T-helper 2 cell treated with Interferon-gamma antibody and Interleukin-4, amounts not matched to agents 100 ng/mL and 5 ng/mL, for 36 hours (primary cell): ENCODE results near the gene MMP17. TPM values are rescaled to one million over a fixed set of nuclear protein-coding genes. Genes with fewer than 3 reads are reported as not detected.
"Not testable (repeated sequence)": the region's sequence is repeated elsewhere in the genome, so short reads cannot be mapped to it uniquely, and the experiment has no call there.

Experiments used
- intact Hi-C: fragments of 100-400 bp; cut with micrococcal nuclease; formaldehyde crosslinking; loops from one replicate; pipeline ENCODE4 v1.15.1; 2023
- total RNA-seq: library from RNA; stranded (reverse); gene quantifications from 2 replicates; pipeline ENCODE4 v1.2.3, GENCODE V29; 2022

MMP17 gene
- total RNA-seq, 1 donor from 2014 or later, result not detected

DNA sequence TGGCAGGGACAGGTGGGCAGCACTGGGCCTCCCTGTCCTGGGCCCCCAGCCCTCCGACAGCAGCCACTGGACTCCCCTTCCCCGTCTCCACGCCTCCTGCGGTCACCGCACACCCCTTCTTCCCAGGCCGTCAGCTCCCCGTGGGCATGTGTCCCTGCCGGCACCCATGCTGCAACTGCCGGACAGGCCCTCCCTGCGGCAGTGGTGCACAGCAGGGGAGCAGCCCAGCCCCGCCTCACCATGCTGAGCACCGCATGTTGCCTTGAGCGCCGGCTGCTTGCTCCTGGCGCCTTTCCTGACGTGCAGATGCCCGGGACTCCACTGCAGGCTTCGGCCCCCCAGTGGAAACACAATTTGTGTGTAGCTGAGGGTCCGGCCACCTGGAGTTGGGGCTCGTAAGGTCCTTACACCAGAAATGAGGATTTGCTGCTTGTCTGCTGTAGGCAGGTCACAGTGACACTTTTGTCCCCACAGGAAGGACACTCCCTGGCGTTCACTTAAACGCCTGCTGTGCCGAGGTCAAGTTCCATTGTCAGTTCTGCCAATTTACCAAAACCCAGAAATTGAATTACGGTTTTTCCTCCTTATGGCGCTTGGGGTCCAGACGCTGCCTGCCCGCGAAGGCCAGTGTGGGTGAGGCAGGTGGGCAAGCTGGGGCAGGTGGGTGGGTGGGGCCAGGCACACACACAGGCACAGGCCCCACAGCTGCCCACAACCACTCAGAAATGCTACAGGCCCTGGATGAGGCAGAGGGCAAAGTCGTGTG is 28.2 kb upstream of the MMP17 start:
- intact Hi-C loops, result no loop called here

DNA sequence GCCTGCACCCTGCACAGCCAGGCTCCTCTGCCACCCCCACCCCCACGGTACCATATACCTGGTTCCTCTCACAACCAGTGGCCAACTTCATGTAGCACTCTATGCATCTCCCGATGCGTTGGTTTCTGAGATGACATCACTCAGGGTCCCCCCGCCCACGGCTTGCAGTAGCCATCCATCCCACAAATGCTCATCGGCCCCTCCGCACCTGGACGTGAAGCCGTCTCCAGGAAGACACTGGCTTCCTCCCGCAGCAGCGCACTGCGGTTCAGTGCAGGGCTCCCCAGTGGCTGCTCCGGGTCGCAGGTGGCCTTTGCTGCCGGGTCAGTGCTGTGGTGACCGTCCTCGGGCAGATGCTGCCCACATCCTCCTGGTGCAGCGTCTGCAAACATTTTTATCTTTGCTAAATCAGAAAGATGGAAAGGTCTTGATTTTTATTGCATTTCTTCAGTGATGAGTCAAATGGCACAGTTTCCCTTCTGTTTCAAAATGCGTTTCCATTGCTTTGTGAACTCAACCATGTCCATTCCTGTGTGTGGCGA is 27.5 kb upstream of the MMP17 start:
- intact Hi-C loops, result no loop called here

DNA sequence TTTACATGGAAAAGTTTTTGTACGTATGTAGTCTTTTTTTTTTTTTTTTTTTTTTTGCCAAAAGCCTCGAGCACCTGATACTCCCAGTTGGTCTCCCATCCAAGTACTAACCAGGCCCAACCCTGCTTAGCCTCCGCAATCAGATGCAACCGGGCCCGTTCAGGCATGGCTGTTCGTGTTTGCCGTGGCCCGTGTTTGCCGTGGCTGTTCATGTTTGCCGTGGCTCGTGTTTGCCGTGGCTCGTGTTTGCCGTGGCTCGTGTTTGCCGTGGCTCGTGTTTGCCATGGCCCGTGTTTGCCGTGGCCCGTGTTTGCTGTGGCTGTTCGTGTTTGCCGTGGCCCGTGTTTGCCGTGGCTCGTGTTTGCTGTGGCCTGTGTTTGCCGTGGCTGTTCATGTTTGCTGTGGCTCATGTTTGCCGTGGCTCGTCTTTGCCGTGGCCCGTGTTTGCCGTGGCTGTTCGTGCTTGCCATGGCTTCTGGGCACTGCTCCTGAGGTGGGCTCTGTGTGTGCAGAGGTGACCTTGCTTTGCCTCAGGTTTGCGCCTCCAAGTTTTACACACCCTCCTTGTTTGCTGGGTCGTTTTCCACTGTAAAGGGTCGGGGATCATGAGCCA is 26.8 kb upstream of the MMP17 start:
- intact Hi-C loops, result no loop called here

DNA sequence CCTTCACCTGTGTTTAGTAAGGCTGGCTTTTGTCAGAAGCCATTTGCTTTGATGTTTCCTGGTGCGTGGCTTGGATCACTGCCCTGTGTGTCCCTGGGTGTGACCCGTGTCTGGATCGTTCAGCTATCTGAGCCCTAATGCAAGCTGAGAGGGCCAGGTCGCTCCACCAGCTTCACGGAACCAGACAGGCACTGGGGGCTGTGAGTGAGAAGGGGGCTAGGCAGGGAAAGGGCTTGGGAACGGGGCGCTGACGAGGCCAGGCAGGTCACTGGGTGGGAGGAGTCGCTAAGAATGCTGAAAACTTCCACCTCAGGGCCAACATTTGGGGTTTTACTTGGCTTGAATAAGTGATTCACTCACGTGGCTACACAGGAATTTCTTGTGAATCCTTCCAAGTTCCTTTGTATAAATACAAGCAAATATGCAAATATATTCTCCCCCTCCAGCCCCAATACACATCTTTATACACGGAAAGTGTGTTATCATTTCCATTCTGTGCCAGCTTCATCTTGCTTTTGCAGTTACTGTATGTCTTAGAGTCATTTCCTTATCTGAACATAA is 24.2 kb upstream of the MMP17 start:
- intact Hi-C loops, result no loop called here

DNA sequence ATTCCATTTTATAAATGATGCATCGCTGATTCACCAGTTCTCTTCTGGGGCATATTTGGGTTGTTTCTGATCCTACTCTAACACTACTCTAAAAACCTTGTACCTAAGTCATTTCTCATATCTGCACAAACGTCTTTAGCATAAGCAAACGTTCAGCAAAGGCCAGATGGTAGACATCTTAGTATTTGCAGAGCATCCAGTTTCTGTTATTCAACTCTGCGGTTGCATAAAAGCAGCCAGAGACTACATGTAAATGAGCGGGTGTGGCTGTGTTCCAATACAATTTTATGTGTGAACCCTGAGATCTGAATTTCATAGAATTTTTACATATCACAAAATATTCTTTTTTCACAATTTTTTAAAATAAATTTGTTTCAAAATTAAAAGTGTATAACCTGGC is 22.8 kb upstream of the MMP17 start:
- intact Hi-C loops, result no loop called here

DNA sequence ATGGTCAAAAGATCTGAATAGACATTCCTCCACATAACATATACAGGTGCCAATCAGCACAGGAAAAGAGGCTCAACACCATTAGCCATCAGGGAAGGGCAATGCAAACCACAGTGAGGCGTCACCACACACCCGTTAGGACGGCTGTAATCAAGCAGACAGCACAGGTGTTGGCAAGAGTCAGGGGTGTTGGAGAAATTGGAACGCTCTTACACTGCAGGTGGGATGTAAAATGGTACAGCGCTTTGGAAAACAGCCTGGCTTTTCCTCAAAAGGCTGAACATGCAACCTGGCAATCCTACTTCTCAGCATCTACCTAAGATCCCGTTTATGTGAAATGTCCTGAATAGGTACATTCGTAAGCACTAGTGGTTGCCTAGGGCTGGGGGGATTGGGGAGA is 21.5 kb upstream of the MMP17 start:
- intact Hi-C loops, result no loop called here

DNA sequence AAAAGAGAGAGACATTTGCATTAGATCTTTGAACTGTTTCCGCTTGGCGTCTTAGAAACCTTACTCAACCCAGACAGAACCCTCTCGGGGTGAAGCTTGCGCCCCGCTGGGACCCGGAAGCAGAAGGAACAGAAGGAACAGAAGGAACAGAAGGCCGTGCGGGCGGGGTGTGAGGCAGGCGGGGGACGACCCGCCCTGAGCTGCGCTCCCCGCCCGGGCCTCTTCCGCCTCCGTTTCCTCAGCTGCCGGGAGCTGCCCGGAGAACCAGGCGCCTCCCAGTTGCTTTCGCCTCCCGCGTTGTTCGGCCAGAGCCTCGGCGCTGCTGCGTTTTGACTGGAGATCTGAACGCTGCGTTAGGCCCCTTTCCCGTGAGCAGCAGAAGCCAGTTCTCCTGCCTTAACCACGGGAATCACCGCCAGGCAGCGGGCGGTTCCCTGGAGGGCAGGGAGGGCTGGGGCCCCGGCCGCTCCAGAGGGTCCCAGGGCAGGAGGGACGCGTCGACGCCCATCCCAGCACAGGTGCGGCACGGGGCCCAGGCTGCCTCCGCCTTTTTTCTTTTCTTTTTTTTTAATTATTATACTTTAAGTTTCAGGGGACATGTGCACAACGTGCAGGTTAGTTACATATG is 19.3 kb upstream of the MMP17 start:
- intact Hi-C loops, result no loop called here

DNA sequence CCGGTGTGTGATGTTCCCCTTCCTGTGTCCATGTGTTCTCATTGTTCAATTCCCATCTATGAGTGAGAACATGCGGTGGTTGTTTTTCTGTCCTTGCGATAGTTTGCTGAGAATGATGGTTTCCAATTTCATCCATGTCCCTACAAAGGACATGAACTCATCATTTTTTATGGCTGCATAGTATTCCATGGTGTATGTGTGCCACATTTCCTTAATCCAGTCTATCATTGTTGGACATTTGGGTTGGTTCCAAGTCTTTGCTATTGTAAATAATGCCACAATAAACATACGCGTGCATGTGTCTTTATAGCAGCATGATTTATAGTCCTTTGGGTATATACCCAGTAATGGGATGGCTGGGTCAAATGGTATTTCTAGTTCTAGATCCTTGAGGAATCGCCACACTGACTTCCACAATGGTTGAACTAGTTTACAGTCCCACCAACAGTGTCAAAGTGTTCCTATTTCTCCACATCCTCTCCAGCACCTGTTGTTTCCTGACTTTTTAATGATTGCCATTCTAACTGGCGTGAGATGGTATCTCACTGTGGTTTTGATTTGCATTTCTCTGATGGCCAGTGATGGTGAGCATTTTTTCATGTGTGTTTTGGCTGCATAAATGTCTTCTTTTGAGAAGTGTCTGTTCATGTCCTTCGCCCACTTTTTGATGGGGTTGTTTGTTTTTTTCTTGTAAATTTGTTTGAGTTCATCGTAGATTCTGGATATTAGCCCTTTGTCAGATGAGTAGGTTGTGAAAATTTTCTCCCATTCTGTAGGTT is 18.5 kb upstream of the MMP17 start:
- intact Hi-C loops, result not testable (repeated sequence)

DNA sequence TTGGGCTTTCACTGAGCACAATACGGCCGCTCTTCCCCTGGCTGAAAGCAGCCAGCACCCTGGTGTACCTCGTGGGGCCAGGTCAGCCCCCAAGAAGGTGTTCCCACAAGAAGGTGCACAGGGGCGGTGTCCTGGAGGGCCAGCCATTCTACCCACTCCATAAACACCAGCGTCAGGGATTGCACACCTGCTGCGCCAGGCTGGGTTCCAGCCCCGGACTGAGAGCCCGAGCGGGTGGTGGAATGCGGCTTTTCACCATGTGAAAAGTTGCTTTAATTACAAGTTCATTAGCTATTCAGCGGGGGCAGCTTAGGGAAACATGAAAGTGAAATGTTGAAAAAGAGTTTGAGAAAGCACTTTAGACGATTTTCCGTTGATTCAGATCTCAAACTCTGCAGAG is 17.5 kb upstream of the MMP17 start:
- intact Hi-C loops, result no loop called here

DNA sequence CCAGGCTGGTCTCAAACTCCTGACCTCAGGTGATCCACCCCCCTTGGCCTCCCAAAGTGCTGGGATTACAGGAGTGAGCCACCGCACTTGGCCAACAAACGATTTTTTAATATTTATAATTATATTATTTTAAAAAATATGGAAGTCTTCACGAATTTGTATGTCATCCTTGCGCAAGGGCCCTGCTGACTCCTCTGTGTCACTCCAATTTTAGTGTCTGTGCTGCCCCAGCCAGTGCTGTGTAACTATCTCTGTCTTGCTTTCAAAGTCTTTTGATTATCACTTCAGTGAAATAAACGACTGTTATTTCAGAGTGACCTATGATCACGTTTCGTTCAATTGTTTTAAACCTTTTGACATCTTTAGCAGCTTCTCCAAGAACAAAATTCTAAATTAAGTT is 13.1 kb upstream of the MMP17 start:
- intact Hi-C loops, result no loop called here

DNA sequence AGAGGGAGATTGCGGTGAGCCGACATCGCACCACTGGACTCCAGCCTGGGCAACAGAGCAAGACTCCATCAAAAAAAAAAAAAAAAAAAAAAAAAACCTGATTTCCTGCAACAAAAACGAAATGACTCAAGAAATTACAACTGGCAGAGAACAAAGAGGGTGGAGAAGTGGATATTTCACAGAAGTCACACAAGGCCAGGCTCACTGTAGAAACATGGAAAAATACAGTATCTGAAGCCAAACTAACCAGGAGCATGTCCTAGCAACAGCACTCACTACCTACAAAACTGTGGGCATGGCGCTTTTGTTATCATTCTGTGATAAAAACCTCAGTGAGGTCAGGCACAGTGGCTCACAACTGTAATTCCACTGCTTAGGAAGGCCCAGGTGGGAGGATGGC is 11.7 kb upstream of the MMP17 start:
- intact Hi-C loops, result no loop called here

DNA sequence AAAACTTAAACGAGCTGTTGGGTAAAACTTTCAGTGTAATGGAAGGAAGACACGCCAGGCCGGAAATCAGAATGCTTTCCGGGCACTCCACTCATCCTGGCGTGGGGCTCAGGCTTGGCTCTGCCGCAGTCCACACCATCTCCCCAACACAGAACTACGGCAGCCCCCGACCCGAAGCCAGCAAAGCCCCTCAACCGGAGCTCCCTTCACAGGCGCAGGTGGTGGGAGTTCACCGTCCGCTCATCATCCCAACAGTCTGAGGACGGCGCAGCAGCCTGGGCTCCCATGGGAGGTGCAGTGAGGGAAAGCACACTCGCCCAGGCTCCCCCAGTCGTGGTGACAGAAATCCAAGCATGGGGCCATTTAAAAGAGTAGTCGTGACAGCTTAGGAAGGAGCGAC is 11.0 kb upstream of the MMP17 start:
- intact Hi-C loops, result no loop called here

DNA sequence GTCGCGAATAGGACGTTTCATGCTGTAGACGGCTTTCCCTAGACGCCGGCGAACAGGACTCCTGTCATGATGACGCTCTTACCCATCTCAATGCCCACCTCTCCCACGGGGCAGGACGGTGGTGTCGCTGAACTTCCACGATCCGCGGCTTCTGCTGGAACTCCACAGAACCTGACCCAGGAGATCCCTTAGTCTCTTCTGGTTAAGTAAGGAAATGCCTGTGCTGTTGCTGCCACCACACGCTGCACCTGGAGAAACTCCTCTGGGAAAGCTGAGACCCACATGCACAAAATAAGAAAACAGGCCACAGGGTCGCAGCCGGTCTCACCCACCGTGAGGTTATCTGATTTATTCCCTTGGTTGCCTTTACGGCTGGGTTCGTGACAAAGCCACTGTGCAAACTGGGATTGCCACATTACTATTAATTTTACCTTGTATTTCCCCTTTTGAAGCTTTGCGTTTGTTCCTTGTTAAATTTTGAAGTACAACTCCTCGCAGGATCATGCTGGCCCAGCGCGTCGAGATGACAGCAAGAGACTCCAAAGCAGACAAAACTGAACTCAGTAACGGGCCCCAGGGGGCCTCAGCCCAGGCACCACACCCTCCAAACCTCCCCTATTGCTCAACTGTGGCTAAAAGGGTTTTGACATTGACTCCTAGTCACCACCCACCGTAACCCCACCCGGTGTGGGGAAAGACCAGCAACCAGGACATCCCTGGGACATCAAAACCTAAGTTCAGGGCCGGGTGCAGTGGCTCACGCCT is 9.2 kb upstream of the MMP17 start:
- intact Hi-C loops, result no loop called here

DNA sequence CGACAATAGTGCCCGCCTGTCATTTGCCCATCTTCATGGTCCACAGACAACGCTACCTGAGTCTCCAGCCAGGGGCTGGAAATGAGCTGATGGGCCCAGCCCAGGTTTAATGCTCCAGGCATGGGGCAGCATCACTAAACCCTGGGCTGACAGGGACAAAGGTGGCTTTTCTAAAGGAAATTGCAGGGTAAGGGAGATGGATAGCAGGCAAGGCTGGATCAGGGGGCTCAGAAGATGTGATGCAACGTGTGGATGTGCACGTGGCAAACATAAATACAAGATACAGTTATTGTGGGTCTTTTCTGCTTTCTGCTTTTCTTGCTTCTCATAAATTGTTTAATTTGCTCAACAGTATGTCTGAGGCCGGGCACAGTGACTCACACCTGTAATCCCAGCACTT is 3.7 kb upstream of the MMP17 start:
- intact Hi-C loops, result no loop called here

DNA sequence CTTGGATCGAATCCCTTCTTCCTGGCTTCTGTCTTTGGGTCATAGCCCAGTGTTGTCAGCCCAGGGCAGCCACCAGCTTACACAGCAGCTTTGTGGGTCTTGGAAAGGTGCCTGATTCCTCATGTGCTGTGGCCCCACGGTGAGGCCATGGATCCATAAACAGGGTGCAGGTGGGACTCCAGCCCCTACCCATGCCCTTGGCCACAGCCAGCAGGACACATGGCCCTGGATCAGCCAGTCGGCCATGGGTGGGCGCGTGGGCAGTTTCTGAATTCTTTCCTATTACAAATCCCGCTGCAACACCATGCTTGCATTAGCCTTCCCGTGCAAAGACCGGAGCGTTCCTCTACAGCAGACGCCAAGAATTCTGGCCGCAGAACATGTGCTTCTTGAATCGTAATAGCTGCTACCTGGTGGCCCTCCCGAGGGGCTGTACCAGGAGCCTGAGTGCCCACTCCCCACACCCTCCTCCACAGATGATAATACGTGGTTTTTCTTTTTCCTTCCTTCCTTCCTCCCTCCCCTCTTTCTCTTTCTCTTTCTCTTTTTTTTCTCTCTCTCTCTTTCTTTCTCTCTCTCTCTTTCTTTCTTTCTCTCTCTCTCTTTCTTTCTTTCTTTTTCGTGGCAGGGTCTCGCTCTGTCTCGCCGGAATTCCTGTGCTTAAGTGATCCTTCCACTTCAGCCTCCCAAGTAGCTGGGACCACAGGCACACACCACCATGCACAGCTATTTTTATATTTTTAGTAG is 2.9 kb upstream of the MMP17 start:
- intact Hi-C loops, result no loop called here

DNA sequence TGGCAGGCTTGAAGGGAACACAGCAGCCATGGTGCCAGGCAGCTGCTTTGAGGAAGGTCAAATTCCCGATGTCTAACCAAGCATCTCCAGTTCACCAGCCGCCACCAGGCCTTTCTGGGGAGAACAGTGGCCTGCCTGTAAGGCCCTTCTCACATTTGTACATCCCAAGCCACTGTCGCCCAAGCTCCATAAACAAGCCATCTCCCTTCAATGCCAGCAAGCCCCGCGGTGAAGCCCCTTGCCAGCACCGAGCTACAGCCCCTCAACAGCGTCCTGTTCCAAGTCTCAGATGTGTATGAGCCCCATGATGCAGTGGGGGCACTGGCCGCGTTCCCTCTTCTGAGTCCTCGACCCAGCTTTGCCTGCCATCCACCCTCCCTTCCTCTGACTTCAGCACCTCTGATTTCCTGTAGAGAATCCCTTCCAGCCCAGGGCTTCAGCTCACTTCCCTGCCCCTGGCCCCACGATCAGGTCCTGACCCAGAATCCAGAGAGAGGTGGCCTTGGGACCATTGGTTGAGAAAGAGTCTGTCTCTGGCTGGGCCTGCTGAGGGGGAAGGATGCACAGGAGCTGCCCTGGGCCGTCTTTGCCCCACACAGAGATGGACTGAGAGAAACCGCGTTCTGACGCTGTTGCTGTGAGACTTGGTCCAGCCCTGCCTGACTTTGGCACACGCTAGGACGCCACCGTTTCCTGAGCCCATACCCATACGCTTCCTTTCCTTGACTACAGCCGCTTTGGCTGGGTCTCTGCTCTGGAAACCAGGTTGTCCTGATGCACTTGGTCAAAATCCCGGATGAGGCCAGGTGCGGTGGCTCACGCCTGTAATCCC is 1.9 kb upstream of the MMP17 start:
- intact Hi-C loops, result no loop called here

DNA sequence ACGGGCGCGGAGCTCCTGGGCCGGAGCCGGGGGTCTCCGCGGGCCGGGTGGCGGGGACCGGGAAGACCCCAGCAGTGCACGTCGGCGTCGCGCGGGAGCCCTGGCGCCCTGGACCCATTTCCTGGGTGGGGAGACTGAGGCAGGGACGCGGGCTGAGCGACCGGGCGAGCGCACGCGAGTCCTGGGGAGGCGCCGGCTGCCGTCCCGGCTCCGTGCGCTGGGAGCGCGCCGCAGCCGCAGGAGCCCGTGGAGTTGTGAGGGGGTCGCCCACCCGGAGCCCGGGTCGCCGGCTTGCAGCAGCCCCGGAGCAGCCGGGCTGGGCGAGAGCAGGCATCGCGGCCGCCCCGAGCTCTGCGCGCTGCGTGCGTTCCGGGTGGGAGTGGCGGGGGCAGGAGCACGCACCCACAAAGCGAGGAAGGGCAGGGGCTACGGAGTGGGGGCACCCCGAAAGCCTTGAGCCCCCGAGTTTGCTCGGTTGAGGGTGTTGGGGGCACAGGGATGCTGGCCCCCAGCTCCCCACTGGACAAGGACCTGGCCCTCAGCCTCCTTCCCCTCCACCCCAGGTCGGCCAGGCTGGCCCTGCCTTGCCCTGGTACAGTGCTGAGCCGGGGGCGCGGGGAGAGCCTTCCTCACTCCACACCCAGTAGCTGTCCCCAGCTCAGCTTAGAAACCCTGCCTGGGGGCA is 620 bp downstream of the MMP17 start:
- intact Hi-C loops, result no loop called here

DNA sequence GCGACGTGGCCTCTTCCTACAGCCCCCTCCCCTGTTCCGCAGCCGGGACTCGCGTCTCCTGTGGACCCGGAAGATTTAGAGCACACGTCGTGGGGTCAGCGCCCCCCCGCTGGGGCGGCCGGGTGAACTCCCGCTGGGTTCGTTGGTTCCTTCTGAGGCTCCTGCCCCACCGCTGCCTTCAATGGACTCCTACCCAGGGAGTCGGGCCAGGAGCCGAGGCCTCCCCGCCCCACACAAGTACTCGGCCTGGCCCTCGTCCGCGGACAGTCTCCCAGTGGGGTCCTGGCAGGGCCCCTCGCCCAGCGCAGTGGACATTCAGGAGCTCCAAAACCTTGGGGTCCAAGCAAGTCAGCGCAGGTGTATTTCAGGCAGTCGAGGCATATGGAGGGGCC is 1.2 kb downstream of the MMP17 start:
- intact Hi-C loops, result no loop called here
